ENCODE results near the gene PRSS53. TPM values are rescaled to one million over a fixed set of nuclear protein-coding genes. Genes with fewer than 3 reads are reported as not detected.
A peak's percentile ranks its signal among the peaks of the same experiment; 100 is the strongest.

The PRSS53 gene
- total RNA-seq, 1 donor from 2014 or later, result 7.5 TPM

GRCh38 chr16:31109622-31110021 is 20.9 kb upstream of the PRSS53 start:
- Histone ChIP-seq H3K4me3 (no peak overlapping the region), H3K36me3 (peaks cover 27 to 36% of the 10 kb centered on the region in 2 donors), H3K27me3 (no peaks in the 10 kb centered on the region), H3K4me1 (peaks cover 9 to 17% of the 10 kb centered on the region in 2 donors), H3K9me3 (no peaks in the 10 kb centered on the region), H3K27ac (peak overlapping the region in 1 of 2 donors; percentile 97)
- no peak for DNase-seq (ENCODE audit: low spot score in 2 of 2)
- intact Hi-C loops (cut with DNase I), result loop anchor here (2.0 to 5.0 kb wide), 2 partner anchors 33 to 73 kb away; partner anchors contain the start of gene FUS
- TF ChIP-seq CTCF (IDR thresholded peaks at IDR 0.05), result no peak

GRCh38 chr16:31108794-31109558 is 20.2 kb upstream of the PRSS53 start:
- H3K36me3 ChIP-seq, result peaks cover 27 to 36% of the 10 kb centered on the region in 2 donors
- no peak for TF ChIP-seq CTCF (IDR thresholded peaks at IDR 0.05)
- intact Hi-C loops (cut with DNase I), result loop anchor here (2.0 to 5.0 kb wide), 2 partner anchors 34 to 73 kb away; partner anchors contain the start of gene FUS

GRCh38 chr16:31108035-31108793 is 19.5 kb upstream of the PRSS53 start, which contains the start of gene BCKDK:
BCKDK (plus strand) TSS chr16:31108386; CDS start chr16:31109224, 838 bp downstream.
- DNase-seq (ENCODE audit: low spot score in 2 of 2), result peak in 1 of 2 donors; percentile 85
- Histone ChIP-seq H3K27ac (peak within 1 kb of the TSS; percentile 92 to 97), H3K4me3 (peak within 1 kb of the TSS; percentile 90 to 99), H3K4me1 (peaks cover 9 to 17% of the 10 kb centered on the region in 2 donors), H3K27me3 (no peaks in the 10 kb centered on the region), H3K9me3 (no peaks in the 10 kb centered on the region), H3K36me3 (peaks cover 27 to 36% of the 10 kb centered on the region in 2 donors)
- no peak for TF ChIP-seq CTCF (IDR thresholded peaks at IDR 0.05)
- intact Hi-C loops (cut with DNase I), result loop anchor here (2.0 to 5.0 kb wide), 2 partner anchors 35 to 74 kb away; partner anchors contain the start of gene FUS

More at GRCh38 chr16:31108794-31109558, 20.2 kb upstream of the PRSS53 start:
- Histone ChIP-seq H3K27ac (peak overlapping the region; percentile 92 to 97), H3K4me3 (peak overlapping the region; percentile 90 to 99), H3K9me3 (no peaks in the 10 kb centered on the region), H3K27me3 (no peaks in the 10 kb centered on the region), H3K4me1 (peaks cover 9 to 17% of the 10 kb centered on the region in 2 donors)
- no peak for DNase-seq (ENCODE audit: low spot score in 2 of 2)

GRCh38 chr16:31107465-31107867 is 18.7 kb upstream of the PRSS53 start:
- H3K4me1 ChIP-seq, result peaks cover 9 to 17% of the 10 kb centered on the region in 2 donors
- no peaks in the 10 kb centered on the region for H3K27me3 ChIP-seq
- DNase-seq (ENCODE audit: low spot score in 2 of 2), result no peak
- H3K27ac ChIP-seq, result no peak overlapping the region
- no peaks in the 10 kb centered on the region for H3K9me3 ChIP-seq
- TF ChIP-seq CTCF (IDR thresholded peaks at IDR 0.05), result no peak
- H3K36me3 ChIP-seq, result peaks cover 27 to 30% of the 10 kb centered on the region in 2 donors
- H3K4me3 ChIP-seq, result peak overlapping the region in 1 of 2 donors; percentile 99
- intact Hi-C loops (cut with DNase I), result loop anchor here (5.0 kb wide), 1 partner anchor 75 kb away; the partner anchor contains the start of gene FUS

All from ascending aorta (tissue), 2 donors.